ENCODE measurements around the gene ZDHHC8. TPM values are rescaled to one million over a fixed set of nuclear protein-coding genes. Genes with fewer than 3 reads are reported as not detected.

Gene ZDHHC8
- total RNA-seq, 1 donor from 2014 or later, result 42.4 TPM

DNA sequence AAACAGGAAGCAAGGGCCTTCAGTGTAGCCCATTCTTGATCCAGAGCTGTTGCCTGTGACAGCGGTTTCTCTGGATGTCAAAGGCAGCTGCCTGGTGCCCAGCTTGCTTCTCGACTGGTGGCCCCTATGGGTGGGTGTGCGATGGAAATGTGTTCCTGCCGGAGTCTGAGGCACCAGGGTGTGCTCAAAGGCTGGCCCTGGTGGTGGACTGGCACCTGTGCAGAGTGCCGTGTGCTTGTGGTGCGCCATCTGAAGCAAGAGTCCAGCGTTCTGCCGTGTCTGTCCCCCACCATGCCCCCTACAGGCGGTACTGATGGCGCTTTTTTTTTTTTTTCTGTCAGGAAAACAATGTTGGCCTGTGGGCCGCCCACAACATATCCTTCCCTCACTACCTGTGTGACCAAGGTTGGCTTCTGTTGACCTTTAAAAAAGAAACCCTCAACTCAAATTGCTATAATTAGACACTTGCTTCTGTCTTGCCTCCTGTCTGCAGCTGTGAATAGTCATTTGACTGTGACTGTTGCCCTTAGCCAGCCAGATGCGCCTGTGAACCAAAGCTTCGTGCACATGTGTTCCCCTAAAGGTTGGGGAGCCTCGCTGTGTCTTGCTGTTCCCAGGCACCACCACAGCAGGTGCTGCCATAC lies 20.4 kb upstream of the ZDHHC8 start:
- Histone ChIP-seq H3K9me3 (replicated peaks) (no peaks in the 10 kb centered on the region), H3K27ac (replicated peaks) (peak overlapping the region; percentile 36), H3K4me1 (peaks cover 22% of the 10 kb centered on the region), H3K4me3 (no peak overlapping the region), H3K27me3 (ENCODE audit: low read depth) (no peaks in the 10 kb centered on the region), H3K36me3 (peaks cover 90% of the 10 kb centered on the region)
- peak; percentile 6 for DNase-seq
- intact Hi-C loops (cut with micrococcal nuclease), result no loop called here
- TF ChIP-seq, protein P1, sequence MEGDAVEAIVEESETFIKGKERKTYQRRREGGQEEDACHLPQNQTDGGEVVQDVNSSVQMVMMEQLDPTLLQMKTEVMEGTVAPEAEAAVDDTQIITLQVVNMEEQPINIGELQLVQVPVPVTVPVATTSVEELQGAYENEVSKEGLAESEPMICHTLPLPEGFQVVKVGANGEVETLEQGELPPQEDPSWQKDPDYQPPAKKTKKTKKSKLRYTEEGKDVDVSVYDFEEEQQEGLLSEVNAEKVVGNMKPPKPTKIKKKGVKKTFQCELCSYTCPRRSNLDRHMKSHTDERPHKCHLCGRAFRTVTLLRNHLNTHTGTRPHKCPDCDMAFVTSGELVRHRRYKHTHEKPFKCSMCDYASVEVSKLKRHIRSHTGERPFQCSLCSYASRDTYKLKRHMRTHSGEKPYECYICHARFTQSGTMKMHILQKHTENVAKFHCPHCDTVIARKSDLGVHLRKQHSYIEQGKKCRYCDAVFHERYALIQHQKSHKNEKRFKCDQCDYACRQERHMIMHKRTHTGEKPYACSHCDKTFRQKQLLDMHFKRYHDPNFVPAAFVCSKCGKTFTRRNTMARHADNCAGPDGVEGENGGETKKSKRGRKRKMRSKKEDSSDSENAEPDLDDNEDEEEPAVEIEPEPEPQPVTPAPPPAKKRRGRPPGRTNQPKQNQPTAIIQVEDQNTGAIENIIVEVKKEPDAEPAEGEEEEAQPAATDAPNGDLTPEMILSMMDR (IDR thresholded peaks at IDR 0.05; ENCODE audit: borderline replicate concordance), result peak; percentile 42

DNA sequence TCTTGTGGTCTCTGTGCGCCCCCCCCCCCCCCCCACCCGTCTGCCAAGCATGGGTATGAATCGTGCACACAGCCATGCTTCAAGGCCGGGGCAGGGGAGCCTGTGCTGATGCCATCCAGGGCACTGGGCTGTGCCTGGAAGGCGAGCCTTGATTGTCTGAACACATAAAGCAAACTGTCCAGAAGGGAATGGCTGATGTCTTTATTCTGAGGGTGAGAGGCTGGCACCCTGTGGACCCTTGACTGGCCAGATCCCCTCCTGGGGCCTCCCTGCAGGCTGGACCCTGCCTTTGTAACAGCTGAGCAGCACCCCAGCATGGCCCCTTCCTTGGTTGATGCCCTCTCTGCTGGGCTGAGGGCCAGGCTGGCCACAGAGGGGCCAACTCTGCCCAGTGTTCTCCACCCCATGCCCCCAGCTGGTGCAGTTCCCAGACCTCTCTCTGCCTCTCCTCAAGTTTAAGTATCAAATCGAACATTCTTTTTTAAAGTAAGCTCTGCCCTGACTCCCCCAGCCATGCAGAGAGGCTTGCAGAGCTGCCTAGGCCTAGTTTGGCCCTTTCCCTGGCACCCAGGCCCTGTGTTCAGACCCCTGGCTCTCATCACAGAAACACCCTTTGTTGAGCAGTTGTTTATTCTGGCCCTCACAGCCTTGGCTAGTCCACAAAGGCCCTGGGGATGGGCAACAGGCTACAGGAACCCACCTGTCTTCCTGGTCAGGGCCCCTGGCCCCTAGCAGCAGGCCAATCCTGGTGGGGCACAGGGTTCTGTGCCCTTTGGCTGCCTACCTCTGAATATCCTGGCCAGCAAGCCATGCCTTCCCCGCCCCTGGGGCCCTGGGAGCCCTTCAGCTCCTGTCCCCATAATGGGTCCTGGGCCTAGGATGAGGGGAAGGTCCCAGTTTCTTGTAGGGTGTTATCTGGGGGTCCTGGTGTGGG lies 19.6 kb upstream of the ZDHHC8 start:
- no peak overlapping the region for H3K4me3 ChIP-seq
- peak overlapping the region; percentile 3 for H3K27ac ChIP-seq (replicated peaks)
- peaks cover 82% of the 10 kb centered on the region for H3K36me3 ChIP-seq
- H3K4me1 ChIP-seq, result peaks cover 30% of the 10 kb centered on the region
- intact Hi-C loops (cut with micrococcal nuclease), result no loop called here
- H3K27me3 ChIP-seq (ENCODE audit: low read depth), result no peaks in the 10 kb centered on the region
- no peaks in the 10 kb centered on the region for H3K9me3 ChIP-seq (replicated peaks)
- TF ChIP-seq, protein P1 (IDR thresholded peaks at IDR 0.05; ENCODE audit: borderline replicate concordance), result no peak
- peak; percentile 13 for DNase-seq

DNA sequence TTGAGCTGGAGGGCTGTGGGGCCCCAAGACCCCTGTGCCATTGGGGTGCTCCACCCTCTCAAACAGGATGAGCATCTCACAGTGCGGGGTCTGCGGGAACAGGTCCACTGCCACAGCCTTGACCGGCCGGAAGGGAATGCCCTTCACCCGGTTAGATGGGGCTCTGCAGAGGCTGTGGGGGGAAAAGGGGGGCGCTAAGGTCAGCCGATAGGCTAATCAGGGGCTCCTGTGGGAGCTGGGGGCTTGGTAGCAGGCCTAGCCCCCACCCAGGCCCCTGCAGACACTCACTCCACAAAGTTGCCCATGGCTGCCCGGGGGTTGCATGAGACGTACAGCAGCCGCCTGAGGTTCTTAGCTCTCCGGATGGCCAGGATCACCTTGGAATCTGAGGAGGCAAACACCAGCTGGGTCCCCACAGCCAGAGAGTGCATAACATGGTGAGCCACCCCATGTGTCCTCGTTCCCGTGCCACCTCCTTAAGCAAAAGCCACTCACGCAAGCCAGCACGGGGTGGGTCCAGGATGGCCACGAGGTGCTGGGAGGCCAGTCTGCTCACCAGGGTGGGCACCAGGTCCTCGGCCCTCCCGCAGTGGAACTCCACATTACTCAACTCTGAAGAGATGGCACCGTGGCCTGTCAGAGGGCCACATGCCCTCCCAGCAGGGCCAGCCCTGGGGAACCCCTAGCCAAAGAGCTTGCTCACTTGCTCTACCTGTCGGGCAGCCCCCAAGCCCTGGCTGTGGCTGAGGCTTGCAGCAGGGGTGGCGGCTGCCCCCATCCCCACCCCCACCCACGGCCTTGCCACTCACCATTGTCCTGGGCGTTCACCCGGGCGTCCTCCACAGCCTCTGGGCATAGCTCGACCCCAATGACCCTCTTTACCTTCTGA lies 18.7 kb upstream of the ZDHHC8 start:
- H3K36me3 ChIP-seq, result peaks cover 73% of the 10 kb centered on the region
- peak; percentile 11 for DNase-seq
- intact Hi-C loops (cut with micrococcal nuclease), result no loop called here
- no peak overlapping the region for H3K4me3 ChIP-seq
- H3K4me1 ChIP-seq, result peaks cover 32% of the 10 kb centered on the region
- H3K27ac ChIP-seq (replicated peaks), result no peak overlapping the region
- no peaks in the 10 kb centered on the region for H3K9me3 ChIP-seq (replicated peaks)
- TF ChIP-seq, protein P1 (IDR thresholded peaks at IDR 0.05; ENCODE audit: borderline replicate concordance), result no peak
- no peaks in the 10 kb centered on the region for H3K27me3 ChIP-seq (ENCODE audit: low read depth)

DNA sequence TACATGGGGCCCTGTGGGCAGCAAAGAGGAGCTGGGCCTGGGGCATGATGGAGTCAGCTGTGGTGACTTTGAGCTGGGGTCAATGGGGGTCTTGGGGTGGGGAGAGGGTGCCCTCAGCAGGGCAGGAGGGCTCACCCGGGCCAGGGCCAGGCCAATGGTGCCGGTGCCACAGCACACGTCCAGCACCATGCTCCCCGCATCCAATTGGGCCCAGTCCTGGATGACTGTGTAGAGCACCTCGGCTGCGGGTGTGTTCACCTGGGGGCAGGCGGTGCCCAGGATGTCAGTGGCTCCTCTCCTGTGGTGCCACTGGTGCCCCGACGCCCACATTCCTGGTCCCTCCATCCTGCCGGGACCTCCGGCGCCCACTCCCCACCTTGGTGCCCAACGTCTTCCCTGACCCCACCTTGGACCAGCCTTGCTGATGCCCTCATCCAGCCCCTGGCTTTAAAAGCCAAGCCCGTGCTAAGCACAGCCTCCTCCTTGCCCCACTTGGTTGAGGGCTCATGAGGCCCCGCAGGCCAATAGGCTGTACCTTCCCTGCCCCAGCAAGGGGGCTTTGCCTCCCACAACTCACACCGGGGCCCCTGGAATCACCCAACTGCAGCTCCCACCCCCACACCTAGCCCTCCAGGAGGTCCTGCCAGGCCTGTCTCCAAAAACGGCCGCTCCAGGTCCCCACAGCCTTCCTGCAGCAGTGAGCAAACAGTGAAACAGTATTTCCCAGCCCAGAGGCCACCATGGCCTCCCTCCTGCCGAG lies 17.9 kb upstream of the ZDHHC8 start:
- H3K9me3 ChIP-seq (replicated peaks), result no peaks in the 10 kb centered on the region
- TF ChIP-seq, protein P1 (IDR thresholded peaks at IDR 0.05; ENCODE audit: borderline replicate concordance), result no peak
- intact Hi-C loops (cut with micrococcal nuclease), result no loop called here
- no peak overlapping the region for H3K4me3 ChIP-seq
- peaks cover 41% of the 10 kb centered on the region for H3K4me1 ChIP-seq
- H3K27ac ChIP-seq (replicated peaks), result no peak overlapping the region
- no peaks in the 10 kb centered on the region for H3K27me3 ChIP-seq (ENCODE audit: low read depth)
- peaks cover 64% of the 10 kb centered on the region for H3K36me3 ChIP-seq
- DNase-seq, result peak; percentile 19

Measured in left ventricle myocardium inferior (tissue), 1 donor.